IMR-90 (cell line): ENCODE measurements around the gene GOLGA6L2. TPM values are rescaled to one million over a fixed set of nuclear protein-coding genes. Genes with fewer than 3 reads are reported as not detected.

Source experiments
- ATAC-seq: fragments of 200-7000 bp; cut with Tn5 transposase; 2 replicates; pipeline ENCODE4 v1.9.1; 2020; ENCODE audit warnings: low read depth, mild to moderate bottlenecking, moderate library complexity
- BruUV-seq: library from RNA; stranded (reverse); fragments of 400-500 nt; replicated peaks from 2 replicates; lab custom pipeline; 2021; lab: Mats Ljungman, UMichigan
- CTCF ChIA-PET: fragments of 300-600 bp; formaldehyde crosslinking; extraction: SDS; loops from one replicate; lab custom pipeline; 2021; ENCODE audit warnings: antibody characterized with exemption; lab: Yijun Ruan, JAX
- POLR2A ChIA-PET: fragments of 300-600 bp; sonication (Branson Sonifier 250); formaldehyde crosslinking; loops from one replicate; lab custom pipeline; 2022; ENCODE audit warnings: antibody characterized with exemption; ENCODE audit not compliant: unreplicated experiment; lab: Charles Lee
- DNase-seq: peaks from one replicate; pipeline ENCODE4 v3.0.0; 2013
- H2AFZ ChIP-seq: replicated peaks from 2 replicates; pipeline ENCODE3; 2013; ENCODE audit warnings: low read length, mild to moderate bottlenecking; ENCODE audit not compliant: poor library complexity
- H2AK5ac ChIP-seq: 2 replicates; pipeline ENCODE4 v1.6.1; 2013; ENCODE audit warnings: low read depth, low read length, inconsistent platforms
- H2AK9ac ChIP-seq: replicated peaks from 2 replicates; pipeline ENCODE3; 2013; ENCODE audit warnings: mild to moderate bottlenecking, low read depth, low read length, moderate library complexity; ENCODE audit not compliant: poor library complexity
- H2BK120ac ChIP-seq: 2 replicates; pipeline ENCODE4 v1.6.1; 2013; ENCODE audit warnings: low read depth, low read length, inconsistent platforms
- H2BK15ac ChIP-seq: 3 replicates; pipeline ENCODE4 v1.6.1; 2013; ENCODE audit warnings: low read depth, low read length, inconsistent platforms
- H2BK20ac ChIP-seq: 2 replicates; pipeline ENCODE4 v1.6.1; 2013; ENCODE audit warnings: low read depth, mild to moderate bottlenecking, inconsistent platforms, low read length, moderate library complexity
- H2BK5ac ChIP-seq: 2 replicates; pipeline ENCODE4 v1.6.1; 2013; ENCODE audit warnings: mild to moderate bottlenecking, low read depth, low read length, inconsistent platforms; ENCODE audit not compliant: poor library complexity, severe bottlenecking
- H3K14ac ChIP-seq: replicated peaks from 2 replicates; pipeline ENCODE4 v1.6.1; 2013; ENCODE audit warnings: low read depth, low read length, inconsistent platforms
- H3K18ac ChIP-seq: 2 replicates; pipeline ENCODE4 v1.6.1; 2013; ENCODE audit warnings: low read depth, low read length, control low read depth
- H3K23ac ChIP-seq: 2 replicates; pipeline ENCODE4 v1.6.1; 2013; ENCODE audit warnings: low read depth, low read length, inconsistent platforms
- H3K27ac ChIP-seq: 2 replicates; pipeline ENCODE4 v1.5.1; 2013; ENCODE audit warnings: mild to moderate bottlenecking, control low read depth, low read length; ENCODE audit not compliant: insufficient read depth
- H3K27me3 ChIP-seq: 2 replicates; pipeline ENCODE4 v1.6.1; 2013; ENCODE audit warnings: low read length; ENCODE audit not compliant: control insufficient read depth, insufficient read depth
- H3K36me3 ChIP-seq: 2 replicates; pipeline ENCODE4 v1.6.1; 2013; ENCODE audit warnings: low read length, mixed read lengths; ENCODE audit not compliant: control insufficient read depth, insufficient read depth
- H3K4ac ChIP-seq: 2 replicates; pipeline ENCODE4 v1.6.1; 2013; ENCODE audit warnings: low read depth, low read length, inconsistent platforms
- H3K4me1 ChIP-seq: 2 replicates; pipeline ENCODE4 v1.6.1; 2013; ENCODE audit warnings: low read length, mixed read lengths; ENCODE audit not compliant: control insufficient read depth, insufficient read depth
- H3K4me2 ChIP-seq: 2 replicates; pipeline ENCODE4 v1.6.1; 2013; ENCODE audit warnings: low read depth, mild to moderate bottlenecking, control low read depth, low read length, moderate library complexity
- H3K4me3 ChIP-seq: 2 replicates; pipeline ENCODE4 v1.5.1; 2013; ENCODE audit warnings: low read depth, mild to moderate bottlenecking, control low read depth, low read length, moderate library complexity; ENCODE audit not compliant: insufficient read depth
- H3K56ac ChIP-seq: 2 replicates; pipeline ENCODE4 v1.6.1; 2013; ENCODE audit warnings: low read length, inconsistent platforms; ENCODE audit not compliant: insufficient read depth; ENCODE audit errors: extremely low read depth
- H3K79me1 ChIP-seq, 2 experiments: 2 replicates each; pipeline ENCODE4 v1.6.1; 2013; ENCODE audit warnings: low read length in 2 of 2, inconsistent platforms in 1 of 2, low read depth in 1 of 2
- H3K9ac ChIP-seq: 2 replicates; pipeline ENCODE4 v1.6.1; 2013; ENCODE audit warnings: low read depth, low read length, control low read depth
- H3K9me1 ChIP-seq: 2 replicates; pipeline ENCODE4 v1.6.1; 2013; ENCODE audit warnings: low read length, inconsistent platforms; ENCODE audit not compliant: insufficient read depth
- H3K9me3 ChIP-seq: 2 replicates; pipeline ENCODE4 v1.6.1; 2013; ENCODE audit warnings: low read length; ENCODE audit not compliant: control insufficient read depth, insufficient read depth
- H4K20me1 ChIP-seq: 2 replicates; pipeline ENCODE4 v1.6.1; 2013; ENCODE audit warnings: low read length, inconsistent platforms; ENCODE audit not compliant: insufficient read depth
- H4K5ac ChIP-seq: 2 replicates; pipeline ENCODE4 v1.6.1; 2013; ENCODE audit warnings: mild to moderate bottlenecking, low read depth, low read length, control low read depth
- H4K8ac ChIP-seq, 2 experiments: 2 replicates each; pipeline ENCODE4 v1.6.1; 2013; ENCODE audit warnings: low read depth in 2 of 2, low read length in 2 of 2, control low read depth in 1 of 2, inconsistent platforms in 1 of 2
- H4K91ac ChIP-seq: 2 replicates; pipeline ENCODE4 v1.6.1; 2013; ENCODE audit warnings: low read depth, low read length, inconsistent platforms; ENCODE audit not compliant: insufficient read depth
- CEBPB ChIP-seq: IDR thresholded peaks from 2 replicates; pipeline ENCODE4 v1.6.1; 2012; ENCODE audit warnings: low read depth, low read length, improper control_type of control experiment
- CHD1 ChIP-seq: IDR thresholded peaks from 2 replicates; pipeline ENCODE4 v1.6.1; 2012; ENCODE audit warnings: low read depth, low read length, improper control_type of control experiment
- MAFK ChIP-seq: IDR thresholded peaks from 2 replicates; pipeline ENCODE4 v1.6.1; 2012; ENCODE audit warnings: low read depth, low read length, improper control_type of control experiment
- RFX5 ChIP-seq: IDR thresholded peaks from 2 replicates; pipeline ENCODE4 v1.8.0; 2012; ENCODE audit warnings: low read depth, mild to moderate bottlenecking, low read length, moderate library complexity
- SMC3 ChIP-seq: fragments of 150-350 bp; IDR thresholded peaks from 2 replicates; pipeline ENCODE4 v1.6.1; 2016; ENCODE audit warnings: low read depth, mild to moderate bottlenecking, antibody characterized with exemption, low read length, moderate library complexity
- WGBS, 2 experiments: methylation state at CpG; one replicate each; pipeline versions ENCODE4 v1.1.5 to v1.1.7; 2013; ENCODE audit warnings: missing lambda C conversion rate in 2 of 2; ENCODE audit not compliant: insufficient read length in 1 of 2; ENCODE audit errors: extremely low coverage in 2 of 2; 5-methylcytosine and 5-hydroxymethylcytosine counted together
- dilution Hi-C: fragments of 300-500 bp; cut with HindIII; formaldehyde crosslinking; loops from one replicate; pipeline ENCODE4 v1.14.3; 2018; ENCODE audit warnings: low sequenced_read_pairs; ENCODE audit not compliant: unreplicated experiment
- in situ Hi-C: fragments of 300-500 bp; cut with MboI; formaldehyde crosslinking; loops from 3 replicates; pipeline ENCODE4 v1.14.3; 2019; ENCODE audit warnings: low sequenced_read_pairs, inconsistent platforms, mixed read lengths
- intact Hi-C: fragments of 100-400 bp; cut with micrococcal nuclease; formaldehyde crosslinking; loops from 2 replicates; pipeline ENCODE4 v1.10.0; 2022
- polyA plus RNA-seq, 3 experiments: library from polyadenylated mRNA; depleted of rRNA; stranded (reverse); fragments of >200 nt; gene quantifications; 2 replicates each; pipeline ENCODE4 v1.2.3, GENCODE V29; 2012; ENCODE audit warnings: low replicate concordance in 1 of 3
- total RNA-seq: library from RNA; depleted of rRNA; stranded (reverse); fragments of >200 nt; gene quantifications from 2 replicates; pipeline ENCODE4 v1.2.3, GENCODE V29; 2012
- TF ChIP-seq, protein P1 (sequence below): conservative IDR thresholded peaks from 2 replicates; pipeline ENCODE4 v1.5.1; 2012; ENCODE audit warnings: mild to moderate bottlenecking, low read depth, low read length, improper control_type of control experiment

The GOLGA6L2 gene
- total and polyA plus RNA-seq, 2 of the 4 experiments (the other 2 are of a cell fraction) = not detected

DNA sequence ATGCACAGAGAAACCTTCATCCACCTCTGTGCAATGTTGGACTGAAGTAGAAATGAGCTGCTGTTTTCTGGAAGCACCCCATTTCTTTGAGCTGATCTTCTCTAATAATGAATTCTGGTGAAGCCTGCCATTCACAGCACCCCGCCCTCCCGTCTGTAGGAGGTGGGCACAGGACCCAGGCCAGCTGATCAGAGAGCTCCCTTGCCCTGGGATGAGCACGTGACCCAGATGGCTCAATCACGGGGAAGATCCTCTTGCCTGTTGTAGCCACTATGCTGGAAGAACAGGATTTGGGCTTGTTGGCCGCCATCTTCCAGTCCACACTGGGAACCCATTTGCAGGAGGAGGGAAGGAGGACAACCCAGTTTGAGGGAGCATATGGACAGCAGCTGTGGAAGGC lies 44.5 kb downstream of the GOLGA6L2 start:
- Histone ChIP-seq H3K23ac (no peak overlapping the region), H3K9me3 (peaks cover 14% of the 10 kb centered on the region), H3K18ac (no peak overlapping the region), H4K91ac (no peak overlapping the region), H4K8ac (no peak overlapping the region), H3K79me1 (no peaks in the 10 kb centered on the region), H3K56ac (no peak overlapping the region), H3K9ac (no peak overlapping the region), H3K14ac (no peak overlapping the region), H2AK5ac (no peak overlapping the region), H3K4ac (no peak overlapping the region), H4K5ac (no peak overlapping the region), H2BK5ac (no peak overlapping the region), H2BK15ac (no peak overlapping the region), H3K4me3 (no peak overlapping the region), H4K20me1 (no peaks in the 10 kb centered on the region), H3K4me2 (no peak overlapping the region), H2BK120ac (no peak overlapping the region), H3K27ac (no peak overlapping the region), H3K9me1 (no peaks in the 10 kb centered on the region), H3K4me1 (no peaks in the 10 kb centered on the region), H3K27me3 (no peaks in the 10 kb centered on the region), H2BK20ac (no peak overlapping the region), H3K36me3 (no peaks in the 10 kb centered on the region), H2AFZ (no peak overlapping the region), H2AK9ac (no peak overlapping the region)
- no peak for DNase-seq
- no TSS peak for BruUV-seq
- POLR2A ChIA-PET = no interaction called here
- in situ Hi-C loops (no loop called here), dilution Hi-C loops (no loop called here), intact Hi-C loops (no loop called here)
- TF ChIP-seq, protein P1, sequence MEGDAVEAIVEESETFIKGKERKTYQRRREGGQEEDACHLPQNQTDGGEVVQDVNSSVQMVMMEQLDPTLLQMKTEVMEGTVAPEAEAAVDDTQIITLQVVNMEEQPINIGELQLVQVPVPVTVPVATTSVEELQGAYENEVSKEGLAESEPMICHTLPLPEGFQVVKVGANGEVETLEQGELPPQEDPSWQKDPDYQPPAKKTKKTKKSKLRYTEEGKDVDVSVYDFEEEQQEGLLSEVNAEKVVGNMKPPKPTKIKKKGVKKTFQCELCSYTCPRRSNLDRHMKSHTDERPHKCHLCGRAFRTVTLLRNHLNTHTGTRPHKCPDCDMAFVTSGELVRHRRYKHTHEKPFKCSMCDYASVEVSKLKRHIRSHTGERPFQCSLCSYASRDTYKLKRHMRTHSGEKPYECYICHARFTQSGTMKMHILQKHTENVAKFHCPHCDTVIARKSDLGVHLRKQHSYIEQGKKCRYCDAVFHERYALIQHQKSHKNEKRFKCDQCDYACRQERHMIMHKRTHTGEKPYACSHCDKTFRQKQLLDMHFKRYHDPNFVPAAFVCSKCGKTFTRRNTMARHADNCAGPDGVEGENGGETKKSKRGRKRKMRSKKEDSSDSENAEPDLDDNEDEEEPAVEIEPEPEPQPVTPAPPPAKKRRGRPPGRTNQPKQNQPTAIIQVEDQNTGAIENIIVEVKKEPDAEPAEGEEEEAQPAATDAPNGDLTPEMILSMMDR = no peak
- TF ChIP-seq RFX5 = no peak
- no peak for TF ChIP-seq SMC3
- no peak for TF ChIP-seq CHD1
- no peak for TF ChIP-seq MAFK
- no peak for TF ChIP-seq CEBPB
- CTCF ChIA-PET = no interaction called here
- ATAC-seq = no peak
- WGBS, 2 experiments = no CpG with 5 or more reads among the region's 5 CpGs
